Heart left ventricle (tissue), 16 donors: ENCODE data around the gene IDUA. TPM values are rescaled to one million over a fixed set of nuclear protein-coding genes. Genes with fewer than 3 reads are reported as not detected.

Experiments used
- ATAC-seq, 4 donors: fragments of 200-7000 bp; cut with Tn5 transposase; one replicate each; pipeline ENCODE4 v1.9.1; 2020 to 2022; ENCODE audit warnings: moderate library complexity in 4 of 4, mild to moderate bottlenecking in 3 of 4, moderate number of reproducible peaks in 1 of 4
- DNase-seq, 5 donors: peaks; one replicate each; pipeline ENCODE4 v3.0.0-alpha.2; 2020
- H3K27ac ChIP-seq, 12 donors: fragments of 200-600 bp; sonication (generic) in 4 of 12; one replicate each; pipeline versions ENCODE4 v1.5.0 to v1.8.0; 2016 to 2022; ENCODE audit warnings: mild to moderate bottlenecking in 2 of 12
- H3K27me3 ChIP-seq, 9 donors: fragments of 200-600 bp; sonication (generic) in 2 of 9; one replicate each; pipeline versions ENCODE4 v1.5.1 to v1.8.0; 2016 to 2022; ENCODE audit warnings: mild to moderate bottlenecking in 3 of 9
- H3K36me3 ChIP-seq, 9 donors: fragments of 200-600 bp; sonication (generic) in 2 of 9; one replicate each; pipeline versions ENCODE4 v1.5.0 to v1.8.0; 2018 to 2022; ENCODE audit warnings: mild to moderate bottlenecking in 2 of 9
- H3K4me1 ChIP-seq, 12 donors: fragments of 200-600 bp; sonication (generic) in 4 of 12; one replicate each; pipeline versions ENCODE4 v1.5.0 to v1.8.0; 2016 to 2022; ENCODE audit warnings: mild to moderate bottlenecking in 3 of 12
- H3K4me3 ChIP-seq, 12 donors: fragments of 200-600 bp; sonication (generic) in 4 of 12; one replicate each; pipeline versions ENCODE4 v1.5.0 to v1.8.0; 2017 to 2022; ENCODE audit warnings: mild to moderate bottlenecking in 9 of 12, moderate library complexity in 4 of 12
- H3K9me3 ChIP-seq, 12 donors: fragments of 200-600 bp; sonication (generic) in 4 of 12; one replicate each; pipeline versions ENCODE4 v1.5.0 to v1.8.0; 2016 to 2022; ENCODE audit warnings: mild to moderate bottlenecking in 1 of 12
- CTCF ChIP-seq, 12 donors: fragments of 200-600 bp; sonication (generic) in 4 of 12; IDR thresholded peaks; one replicate each; pipeline versions ENCODE4 v1.5.0 to v1.8.0; 2018 to 2022; ENCODE audit warnings: antibody characterized with exemption in 12 of 12, mild to moderate bottlenecking in 5 of 12
- POLR2A ChIP-seq, 2 donors: fragments of 450-650 bp; IDR thresholded peaks; one replicate each; pipeline ENCODE4 v1.6.1; 2017; ENCODE audit warnings: antibody characterized with exemption in 2 of 2, mild to moderate bottlenecking in 2 of 2, moderate library complexity in 2 of 2
- WGBS, 4 donors: extraction: QIAGEN DNeasy Blood & Tissue Kit in 2 of 4; methylation state at CpG; one replicate each; pipeline versions ENCODE4 v1.1.5 to v1.1.7; 2013 to 2018; 5-methylcytosine and 5-hydroxymethylcytosine counted together
- intact Hi-C, 10 donors: fragments of 100-400 bp; cut with DNase I; formaldehyde crosslinking; loops; one replicate each; pipeline versions ENCODE4 v1.11.1 to v1.14.2; 2022
- polyA plus RNA-seq, 2 donors: library from polyadenylated mRNA; stranded (reverse); fragments of 200-250 nt; gene quantifications; one replicate each; pipeline ENCODE4 v1.2.3, GENCODE V29; 2013
- total RNA-seq, 9 donors: library from RNA; depleted of rRNA in 2 of 9; stranded (reverse); fragments of >200 nt in 2 of 9; fragmentation: NEBNext Ultra II Directional in 3 of 9; extraction: Animal tissue kit (Norgen Biotek cat#: 25700) in 3 of 9; gene quantifications; one replicate each; pipeline versions ENCODE4 v1.1.0 to v1.2.4, GENCODE V29; 2016 to 2023
- donor health status: ischemic (EF 13 %, LVEDD 7.1; RV severe dilation, severe dysfunction).
- donor health status: healthy with polysubstance abuse.
- donor health status: DM: no; HTN: yes; CAD: no.
- donor health status: DM: no; HTN: no; CAD: no.
- donor health status: ischemic (EF 25% LVEDD 6.9; RV normal size, moderate dysfunction).
- donor health status: ischemic (EF 25% LVEDD 5.7; RV mildly dilated, moderate dysfunction).
- donor health status: healthy.
- donor health status: DM: yes; HTN: yes; CAD: no.
- donor health status: ischemic (EF 35%, LVEDD 5.7; RV mildly dilated, moderate dysfunction).
- donor health status: nonischemic (EF 11% LVEDD 7.7; RV severe dilation, severe dysfunction).
- donor health status: DM: yes; HTN: yes; CAD: no.
- donor health status: PGD.
- donor health status: ischemic (EF 29% LVEDD 5.4; RV normal size, mild dysfunction).
- donor health status: nonischemic (EF 23%, LVEDD 6.1; RV moderate dilation, normal function).

IDUA gene
- total and polyA plus RNA-seq, 11 donors: 3.2 to 17.4 (median 6.8) TPM

GRCh38 chr4:982814-983213 is 4.0 kb upstream of the IDUA start:
- Histone ChIP-seq H3K4me1 (peaks cover 0 to 42% (median 16%) of the 10 kb centered on the region in 12 donors), H3K4me3 (no peak overlapping the region), H3K36me3 (no peaks in the 10 kb centered on the region), H3K9me3 (no peaks in the 10 kb centered on the region), H3K27me3 (no peaks in the 10 kb centered on the region), H3K27ac (no peak overlapping the region)
- ATAC-seq: no peak
- intact Hi-C loops: loop anchor here in 3 of 10 donors (10.0 kb wide), 2 partner anchors 198 to 238 kb away; no protein-coding TSS in a partner anchor
- no peak for TF ChIP-seq POLR2A (IDR thresholded peaks at IDR 0.05)
- TF ChIP-seq CTCF (IDR thresholded peaks at IDR 0.05): no peak
- DNase-seq: no peak
- WGBS, 4 donors: 97 to 98% (median 97%) methylated on average over 15 of the region's 15 CpGs

DNA sequence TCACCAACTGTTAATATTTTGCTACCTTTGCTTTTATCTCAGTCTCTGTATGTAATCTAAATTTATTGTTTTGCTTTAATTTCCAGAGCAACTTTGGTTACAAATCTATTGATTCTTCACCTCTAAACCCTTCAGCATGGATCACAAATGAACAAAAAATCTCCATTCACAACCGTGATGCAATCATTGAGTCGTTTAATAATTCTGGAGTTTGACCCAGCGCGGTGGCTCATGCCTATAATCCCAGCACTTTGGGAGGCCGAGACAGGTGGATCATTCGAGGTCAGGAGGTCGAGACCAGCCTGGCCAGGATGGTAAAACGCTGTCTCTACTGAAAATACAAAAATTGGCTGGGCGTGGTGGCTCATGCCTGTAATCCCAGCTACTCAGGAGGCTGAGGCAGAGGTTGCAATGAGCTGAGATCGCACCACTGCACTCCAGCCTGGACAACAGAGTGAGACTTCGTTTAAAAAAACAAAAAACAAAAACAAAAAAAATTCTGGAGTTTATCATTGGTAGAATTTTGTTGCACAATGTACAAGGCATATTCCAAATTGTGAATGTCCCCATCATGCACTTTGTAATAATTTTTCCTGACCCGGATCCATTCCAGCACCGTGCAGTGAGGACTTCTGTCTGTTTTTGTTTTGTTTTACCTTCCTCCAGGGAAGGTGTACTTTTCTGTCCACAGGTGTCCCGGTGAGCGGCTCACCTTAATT is 2.3 kb upstream of the IDUA start:
- no peak overlapping the region for H3K27ac ChIP-seq
- ATAC-seq (no peak), DNase-seq (no peak)

GRCh38 chr4:985123-985830 is 1.6 kb upstream of the IDUA start:
- peak; percentile 66 to 79 (median 75) for ATAC-seq
- H3K27ac ChIP-seq: no peak overlapping the region
- peak; percentile 66 to 88 (median 82) for DNase-seq
- H3K9me3 ChIP-seq: no peaks in the 10 kb centered on the region
- TF ChIP-seq POLR2A (IDR thresholded peaks at IDR 0.05) (no peak), CTCF (IDR thresholded peaks at IDR 0.05) (no peak)
- 50 to 65% (median 57%) methylated on average over 16 to 23 of the region's 23 CpGs for WGBS, 4 donors
- H3K36me3 ChIP-seq: peaks cover 0 to 11% (median 0%) of the 10 kb centered on the region in 9 donors
- no peaks in the 10 kb centered on the region for H3K27me3 ChIP-seq
- H3K4me3 ChIP-seq: peak overlapping the region in 9 of 12 donors; percentile 9 to 75 (median 31)
- peaks cover 0 to 34% (median 18%) of the 10 kb centered on the region in 12 donors for H3K4me1 ChIP-seq
- intact Hi-C loops: loop anchor here in 4 of 10 donors (5.0 to 10.0 kb wide), 4 partner anchors 53 to 243 kb away; partner anchors contain the start of genes GAK (in 1 of the 4) and TMEM175 (in 1 of the 4)

More for the DNA sequence above, 2.3 kb upstream of the IDUA start:
- no peak for TF ChIP-seq CTCF (IDR thresholded peaks at IDR 0.05)
- no peak for TF ChIP-seq POLR2A (IDR thresholded peaks at IDR 0.05)
- Histone ChIP-seq H3K27me3 (no peaks in the 10 kb centered on the region), H3K4me3 (peak overlapping the region in 9 of 12 donors; percentile 9 to 75 (median 31)), H3K9me3 (no peaks in the 10 kb centered on the region), H3K36me3 (peaks cover 0 to 3% (median 0%) of the 10 kb centered on the region in 9 donors), H3K4me1 (peaks cover 0 to 34% (median 18%) of the 10 kb centered on the region in 12 donors)
- intact Hi-C loops: loop anchor here in 4 of 10 donors (5.0 to 10.0 kb wide), 4 partner anchors 52 to 242 kb away; partner anchors contain the start of genes GAK (in 1 of the 4) and TMEM175 (in 1 of the 4)
- 86 to 89% (median 88%) methylated on average over 15 of the region's 15 CpGs for WGBS, 4 donors
